IMR-90 (cell line): ENCODE results near the gene CEP97. TPM values are rescaled to one million over a fixed set of nuclear protein-coding genes. Genes with fewer than 3 reads are reported as not detected.

Experiments
- ATAC-seq: fragments of 200-7000 bp; cut with Tn5 transposase; 2 replicates; pipeline ENCODE4 v1.9.1; 2020; ENCODE audit warnings: low read depth, mild to moderate bottlenecking, moderate library complexity
- BruUV-seq: library from RNA; stranded (reverse); fragments of 400-500 nt; replicated peaks from 2 replicates; lab custom pipeline; 2021; lab: Mats Ljungman, UMichigan
- CTCF ChIA-PET: fragments of 300-600 bp; formaldehyde crosslinking; extraction: SDS; loops from one replicate; lab custom pipeline; 2021; ENCODE audit warnings: antibody characterized with exemption; lab: Yijun Ruan, JAX
- POLR2A ChIA-PET: fragments of 300-600 bp; sonication (Branson Sonifier 250); formaldehyde crosslinking; loops from one replicate; lab custom pipeline; 2022; ENCODE audit warnings: antibody characterized with exemption; ENCODE audit not compliant: unreplicated experiment; lab: Charles Lee
- DNase-seq: peaks from one replicate; pipeline ENCODE4 v3.0.0; 2013
- H2AFZ ChIP-seq: replicated peaks from 2 replicates; pipeline ENCODE3; 2013; ENCODE audit warnings: low read length, mild to moderate bottlenecking; ENCODE audit not compliant: poor library complexity
- H2AK5ac ChIP-seq: 2 replicates; pipeline ENCODE4 v1.6.1; 2013; ENCODE audit warnings: low read depth, low read length, inconsistent platforms
- H2AK9ac ChIP-seq: replicated peaks from 2 replicates; pipeline ENCODE3; 2013; ENCODE audit warnings: mild to moderate bottlenecking, low read depth, low read length, moderate library complexity; ENCODE audit not compliant: poor library complexity
- H2BK120ac ChIP-seq: 2 replicates; pipeline ENCODE4 v1.6.1; 2013; ENCODE audit warnings: low read depth, low read length, inconsistent platforms
- H2BK15ac ChIP-seq: 3 replicates; pipeline ENCODE4 v1.6.1; 2013; ENCODE audit warnings: low read depth, low read length, inconsistent platforms
- H2BK20ac ChIP-seq: 2 replicates; pipeline ENCODE4 v1.6.1; 2013; ENCODE audit warnings: low read depth, mild to moderate bottlenecking, inconsistent platforms, low read length, moderate library complexity
- H2BK5ac ChIP-seq: 2 replicates; pipeline ENCODE4 v1.6.1; 2013; ENCODE audit warnings: mild to moderate bottlenecking, low read depth, low read length, inconsistent platforms; ENCODE audit not compliant: poor library complexity, severe bottlenecking
- H3K14ac ChIP-seq: replicated peaks from 2 replicates; pipeline ENCODE4 v1.6.1; 2013; ENCODE audit warnings: low read depth, low read length, inconsistent platforms
- H3K18ac ChIP-seq: 2 replicates; pipeline ENCODE4 v1.6.1; 2013; ENCODE audit warnings: low read depth, low read length, control low read depth
- H3K23ac ChIP-seq: 2 replicates; pipeline ENCODE4 v1.6.1; 2013; ENCODE audit warnings: low read depth, low read length, inconsistent platforms
- H3K27ac ChIP-seq: 2 replicates; pipeline ENCODE4 v1.5.1; 2013; ENCODE audit warnings: mild to moderate bottlenecking, control low read depth, low read length; ENCODE audit not compliant: insufficient read depth
- H3K27me3 ChIP-seq: 2 replicates; pipeline ENCODE4 v1.6.1; 2013; ENCODE audit warnings: low read length; ENCODE audit not compliant: control insufficient read depth, insufficient read depth
- H3K36me3 ChIP-seq: 2 replicates; pipeline ENCODE4 v1.6.1; 2013; ENCODE audit warnings: low read length, mixed read lengths; ENCODE audit not compliant: control insufficient read depth, insufficient read depth
- H3K4ac ChIP-seq: 2 replicates; pipeline ENCODE4 v1.6.1; 2013; ENCODE audit warnings: low read depth, low read length, inconsistent platforms
- H3K4me1 ChIP-seq: 2 replicates; pipeline ENCODE4 v1.6.1; 2013; ENCODE audit warnings: low read length, mixed read lengths; ENCODE audit not compliant: control insufficient read depth, insufficient read depth
- H3K4me2 ChIP-seq: 2 replicates; pipeline ENCODE4 v1.6.1; 2013; ENCODE audit warnings: low read depth, mild to moderate bottlenecking, control low read depth, low read length, moderate library complexity
- H3K4me3 ChIP-seq: 2 replicates; pipeline ENCODE4 v1.5.1; 2013; ENCODE audit warnings: low read depth, mild to moderate bottlenecking, control low read depth, low read length, moderate library complexity; ENCODE audit not compliant: insufficient read depth
- H3K56ac ChIP-seq: 2 replicates; pipeline ENCODE4 v1.6.1; 2013; ENCODE audit warnings: low read length, inconsistent platforms; ENCODE audit not compliant: insufficient read depth; ENCODE audit errors: extremely low read depth
- H3K79me1 ChIP-seq, 2 experiments: 2 replicates each; pipeline ENCODE4 v1.6.1; 2013; ENCODE audit warnings: low read length in 2 of 2, inconsistent platforms in 1 of 2, low read depth in 1 of 2
- H3K9ac ChIP-seq: 2 replicates; pipeline ENCODE4 v1.6.1; 2013; ENCODE audit warnings: low read depth, low read length, control low read depth
- H3K9me1 ChIP-seq: 2 replicates; pipeline ENCODE4 v1.6.1; 2013; ENCODE audit warnings: low read length, inconsistent platforms; ENCODE audit not compliant: insufficient read depth
- H3K9me3 ChIP-seq: 2 replicates; pipeline ENCODE4 v1.6.1; 2013; ENCODE audit warnings: low read length; ENCODE audit not compliant: control insufficient read depth, insufficient read depth
- H4K20me1 ChIP-seq: 2 replicates; pipeline ENCODE4 v1.6.1; 2013; ENCODE audit warnings: low read length, inconsistent platforms; ENCODE audit not compliant: insufficient read depth
- H4K5ac ChIP-seq: 2 replicates; pipeline ENCODE4 v1.6.1; 2013; ENCODE audit warnings: mild to moderate bottlenecking, low read depth, low read length, control low read depth
- H4K8ac ChIP-seq, 2 experiments: 2 replicates each; pipeline ENCODE4 v1.6.1; 2013; ENCODE audit warnings: low read depth in 2 of 2, low read length in 2 of 2, control low read depth in 1 of 2, inconsistent platforms in 1 of 2
- H4K91ac ChIP-seq: 2 replicates; pipeline ENCODE4 v1.6.1; 2013; ENCODE audit warnings: low read depth, low read length, inconsistent platforms; ENCODE audit not compliant: insufficient read depth
- CEBPB ChIP-seq: IDR thresholded peaks from 2 replicates; pipeline ENCODE4 v1.6.1; 2012; ENCODE audit warnings: low read depth, low read length, improper control_type of control experiment
- WGBS, 2 experiments: methylation state at CpG; one replicate each; pipeline versions ENCODE4 v1.1.5 to v1.1.7; 2013; ENCODE audit warnings: missing lambda C conversion rate in 2 of 2; ENCODE audit not compliant: insufficient read length in 1 of 2; ENCODE audit errors: extremely low coverage in 2 of 2; 5-methylcytosine and 5-hydroxymethylcytosine counted together
- dilution Hi-C: fragments of 300-500 bp; cut with HindIII; formaldehyde crosslinking; loops from one replicate; pipeline ENCODE4 v1.14.3; 2018; ENCODE audit warnings: low sequenced_read_pairs; ENCODE audit not compliant: unreplicated experiment
- in situ Hi-C: fragments of 300-500 bp; cut with MboI; formaldehyde crosslinking; loops from 3 replicates; pipeline ENCODE4 v1.14.3; 2019; ENCODE audit warnings: low sequenced_read_pairs, inconsistent platforms, mixed read lengths
- intact Hi-C: fragments of 100-400 bp; cut with micrococcal nuclease; formaldehyde crosslinking; loops from 2 replicates; pipeline ENCODE4 v1.10.0; 2022
- polyA plus RNA-seq, 3 experiments: library from polyadenylated mRNA; depleted of rRNA; stranded (reverse); fragments of >200 nt; gene quantifications; 2 replicates each; pipeline ENCODE4 v1.2.3, GENCODE V29; 2012; ENCODE audit warnings: low replicate concordance in 1 of 3
- total RNA-seq: library from RNA; depleted of rRNA; stranded (reverse); fragments of >200 nt; gene quantifications from 2 replicates; pipeline ENCODE4 v1.2.3, GENCODE V29; 2012
- TF ChIP-seq, protein P1 (sequence below): fragments of 150-350 bp; IDR thresholded peaks from 2 replicates; pipeline ENCODE4 v1.6.1; 2016; ENCODE audit warnings: low read depth, mild to moderate bottlenecking, low read length, moderate library complexity, borderline replicate concordance

The CEP97 gene
- total and polyA plus RNA-seq, 2 of the 4 experiments (the other 2 are of a cell fraction), result 2.0 to 21.9 TPM

DNA sequence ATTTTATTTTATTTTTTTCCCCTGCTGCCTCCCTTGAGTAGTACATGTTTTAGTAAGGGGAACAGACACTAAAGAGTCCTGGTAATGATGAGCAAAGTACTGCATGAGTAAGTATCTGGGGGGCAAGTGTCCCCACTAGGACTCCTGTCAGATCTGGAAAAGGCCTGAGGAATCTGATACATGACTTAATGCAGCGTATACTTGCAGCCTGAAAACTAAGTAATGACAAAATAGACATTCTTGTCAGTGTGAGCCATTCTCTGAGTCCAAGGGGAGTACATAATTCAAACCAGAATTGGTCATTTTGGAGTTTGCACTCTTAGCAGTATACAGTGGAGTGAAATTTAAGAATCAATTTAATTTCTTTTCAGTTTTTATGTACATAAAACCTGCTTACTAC is 82.1 kb downstream of the CEP97 start:
- Histone ChIP-seq H3K4me1 (peaks cover 2% of the 10 kb centered on the region; the same call in 1 of the 2 replicates), H3K56ac (no peak overlapping the region), H3K23ac (peak overlapping the region; percentile 37; the same call in 1 of the 2 replicates), H4K5ac (no peak overlapping the region), H3K4me3 (no peak overlapping the region), H3K18ac (no peak overlapping the region), H3K79me1 (peaks cover 9 to 10% of the 10 kb centered on the region in 2 experiments; a peak in 3 of 4 replicates), H2AK9ac (no peak overlapping the region), H3K9me1 (no peaks in the 10 kb centered on the region), H3K4me2 (no peak overlapping the region), H4K91ac (no peak overlapping the region), H2BK20ac (no peak overlapping the region), H4K8ac (no peak overlapping the region), H3K4ac (no peak overlapping the region), H3K27me3 (no peaks in the 10 kb centered on the region), H3K36me3 (peaks cover 13% of the 10 kb centered on the region), H4K20me1 (0 out of 2 replicates have a peak, but pooled peaks cover 3% of the 10 kb centered on the region), H3K27ac (no peak overlapping the region), H2AFZ (no peak overlapping the region), H2BK120ac (no peak overlapping the region), H2AK5ac (no peak overlapping the region), H3K14ac (0 out of 2 replicates have a peak overlapping the region, but pooled peaks have one; percentile 30), H2BK15ac (no peak overlapping the region), H3K9ac (no peak overlapping the region), H2BK5ac (no peak overlapping the region), H3K9me3 (no peaks in the 10 kb centered on the region)
- in situ Hi-C loops, result loop anchor here (10.0 kb wide), 1 partner anchor 728 kb away; no protein-coding TSS in a partner anchor
- no CpG with 5 or more reads among the region's 1 CpG for WGBS, 2 experiments
- CTCF ChIA-PET, result interaction anchor here (1.1 to 8.5 kb wide), 2 partner anchors 111 to 420 kb away, joined by 3 to 81 read pairs; no protein-coding TSS in a partner anchor
- intact Hi-C loops, result no loop called here
- dilution Hi-C loops, result loop anchor here (10.0 kb wide), 1 partner anchor 728 kb away; no protein-coding TSS in a partner anchor
- BruUV-seq, result no TSS peak
- POLR2A ChIA-PET, result no interaction called here
- ATAC-seq (no peak), DNase-seq (no peak)
- TF ChIP-seq, protein P1, sequence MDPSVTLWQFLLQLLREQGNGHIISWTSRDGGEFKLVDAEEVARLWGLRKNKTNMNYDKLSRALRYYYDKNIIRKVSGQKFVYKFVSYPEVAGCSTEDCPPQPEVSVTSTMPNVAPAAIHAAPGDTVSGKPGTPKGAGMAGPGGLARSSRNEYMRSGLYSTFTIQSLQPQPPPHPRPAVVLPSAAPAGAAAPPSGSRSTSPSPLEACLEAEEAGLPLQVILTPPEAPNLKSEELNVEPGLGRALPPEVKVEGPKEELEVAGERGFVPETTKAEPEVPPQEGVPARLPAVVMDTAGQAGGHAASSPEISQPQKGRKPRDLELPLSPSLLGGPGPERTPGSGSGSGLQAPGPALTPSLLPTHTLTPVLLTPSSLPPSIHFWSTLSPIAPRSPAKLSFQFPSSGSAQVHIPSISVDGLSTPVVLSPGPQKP, result no peak
- no peak for TF ChIP-seq CEBPB
